SK-MEL-5 (cell line): ENCODE measurements around the gene KIAA0753. TPM values are rescaled to one million over a fixed set of nuclear protein-coding genes. Genes with fewer than 3 reads are reported as not detected.

Source experiments
- DNase-seq: peaks from one replicate; pipeline ENCODE4 v3.0.0-alpha.2; 2016; ENCODE audit warnings: low read depth, low spot score
- in situ Hi-C: cut with HindIII; loops from 2 replicates; pipeline ENCODE4 v1.10.0; 2016; ENCODE audit warnings: low sequenced_read_pairs, high pct_unique_total_duplicates, low pct_unique_long_range_greater_than_20kb
- total RNA-seq: library from RNA; depleted of rRNA; stranded (reverse); fragments of >200 nt; shearing (Covaris generic); gene quantifications from 2 replicates; pipeline ENCODE4 v1.2.3, GENCODE V29; 2014

KIAA0753 gene
- total RNA-seq, 1 experiment from 2014 or later, result 14.9 TPM

DNA sequence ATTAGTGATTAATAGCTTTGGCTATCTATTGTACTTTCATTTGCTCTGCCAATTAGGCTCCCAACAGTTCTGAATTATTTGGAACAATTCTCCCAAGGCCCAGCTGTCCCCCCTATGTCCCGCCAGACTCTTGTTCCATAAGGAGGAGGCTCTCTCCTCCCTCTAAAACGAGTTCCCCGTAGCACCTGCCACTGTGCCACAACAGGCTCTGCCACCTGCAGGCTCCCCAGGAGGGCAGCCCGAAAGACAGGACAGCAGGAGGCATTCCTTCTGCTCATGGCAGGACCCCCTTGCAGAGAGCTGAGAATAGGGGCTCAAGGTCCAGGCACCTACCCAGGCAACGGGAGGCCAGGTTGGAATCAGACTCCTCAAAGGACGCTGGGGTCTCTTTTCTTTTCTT lies 93.2 kb downstream of the KIAA0753 start:
- in situ Hi-C loops, result no loop called here
- no peak for DNase-seq

DNA sequence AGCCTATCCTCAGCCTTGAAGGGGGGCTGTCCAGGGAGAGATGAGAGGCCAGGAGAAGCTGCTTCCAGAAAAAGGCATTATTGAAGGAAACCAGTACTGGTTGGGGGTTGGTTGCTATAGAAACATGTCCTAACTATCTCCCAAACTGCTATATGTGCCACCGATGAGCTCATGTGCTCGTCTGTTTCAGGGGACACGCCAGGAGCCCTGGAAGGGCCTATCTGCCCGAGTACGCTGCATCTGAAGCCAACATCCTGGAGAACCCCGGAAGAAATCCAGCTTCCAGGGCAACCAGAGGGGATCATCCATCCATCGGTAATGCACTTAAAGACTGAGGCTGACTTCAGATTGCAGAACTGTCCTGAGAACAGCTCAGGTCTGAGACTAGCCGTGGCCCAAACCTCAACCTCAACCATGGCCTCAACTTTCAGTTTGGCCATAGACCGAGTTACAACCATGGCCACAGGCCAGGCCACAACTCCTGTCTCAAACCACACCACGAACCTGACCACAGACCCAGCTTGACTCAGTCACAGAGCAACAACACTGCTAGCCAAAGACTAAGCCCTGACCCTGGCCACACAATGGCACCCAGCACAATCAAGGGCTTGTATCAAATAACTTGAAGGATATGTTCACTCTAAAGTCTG lies 94.3 kb downstream of the KIAA0753 start:
- no peak for DNase-seq
- in situ Hi-C loops, result no loop called here

DNA sequence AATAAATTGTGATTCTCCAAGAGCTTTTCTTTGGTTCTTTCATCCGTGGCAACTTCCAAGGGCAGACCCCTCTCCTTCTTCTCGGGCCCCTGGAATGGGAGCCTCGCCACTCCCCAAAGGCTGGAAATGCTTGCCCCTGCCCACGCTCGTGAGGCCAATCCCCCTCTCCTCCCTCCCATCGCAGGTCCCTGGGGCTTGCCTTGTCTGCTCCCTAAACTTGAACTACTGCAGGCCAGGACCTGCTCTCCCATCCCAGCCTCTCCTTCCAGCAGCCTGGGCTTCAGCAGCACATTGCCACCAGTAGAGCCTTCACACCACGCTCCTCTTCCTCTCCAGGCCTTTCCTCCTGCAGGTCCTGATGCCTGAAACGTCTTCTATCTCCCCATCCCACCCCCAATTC lies 95.2 kb downstream of the KIAA0753 start:
- in situ Hi-C loops, result no loop called here

DNA sequence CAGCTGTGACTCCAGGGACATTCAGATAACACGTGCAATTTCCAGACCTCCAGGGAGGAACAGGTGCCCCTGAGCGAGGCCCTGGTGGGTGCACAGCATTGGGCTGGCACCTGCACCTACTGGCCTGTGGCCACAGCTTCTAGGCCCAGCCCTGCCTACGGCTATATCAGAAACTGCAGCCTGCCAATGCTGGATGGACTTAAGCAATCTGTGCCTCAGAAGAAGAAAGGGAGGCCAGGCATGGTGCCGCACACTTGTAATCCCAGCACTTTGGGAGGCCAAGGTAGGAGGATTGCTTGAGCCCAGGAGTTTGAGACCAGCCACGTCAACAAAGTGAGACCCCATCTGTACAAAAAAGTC lies 96.5 kb downstream of the KIAA0753 start:
- in situ Hi-C loops, result no loop called here
- DNase-seq, result no peak

More for the DNA sequence above, 95.2 kb downstream of the KIAA0753 start:
- no peak for DNase-seq

DNA sequence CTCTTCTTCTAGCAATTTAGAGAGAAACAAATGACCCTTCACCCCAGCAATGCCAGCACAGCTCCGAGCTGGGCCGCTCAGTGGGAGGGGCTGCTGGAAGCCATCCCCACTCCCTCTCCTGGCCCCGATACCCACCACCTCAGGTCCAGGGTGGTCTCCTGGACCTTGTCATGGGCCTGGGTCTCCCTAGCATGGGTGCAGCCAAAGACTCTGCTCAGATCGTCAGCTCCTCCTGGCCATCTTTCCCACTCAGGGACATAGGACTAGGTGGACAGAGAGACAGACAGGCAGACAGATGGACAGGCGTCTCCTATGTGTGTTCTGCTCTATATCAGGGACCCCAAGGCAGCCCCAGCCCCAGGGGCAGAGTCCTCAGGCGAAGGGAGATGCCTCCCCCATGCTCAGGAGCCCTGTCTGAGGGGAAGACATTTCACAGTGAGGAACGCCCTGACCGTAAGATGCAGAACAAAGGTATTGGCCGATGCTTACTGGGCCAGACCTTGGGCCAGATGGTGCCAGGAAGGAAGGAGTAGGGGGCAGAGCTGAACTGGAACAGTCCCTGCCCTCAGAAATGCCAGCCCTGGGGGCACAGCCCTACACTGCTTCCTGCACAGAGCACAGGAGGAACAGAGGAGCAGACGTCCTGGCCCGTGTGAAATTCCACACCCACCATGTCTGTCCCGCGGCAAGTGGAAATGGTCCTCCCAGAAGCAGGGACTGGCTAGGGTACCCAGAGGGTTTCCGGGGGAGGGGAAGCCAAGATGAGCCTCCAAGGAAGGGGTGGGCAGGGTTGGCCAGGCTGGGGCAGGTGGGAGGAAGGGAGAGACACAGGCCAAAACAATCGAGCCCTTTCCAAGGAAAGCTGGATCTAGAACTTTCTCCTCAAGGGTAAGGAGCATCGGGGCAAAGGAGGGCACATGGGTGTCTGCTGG lies 97.2 kb downstream of the KIAA0753 start:
- in situ Hi-C loops, result no loop called here
- DNase-seq, result no peak

DNA sequence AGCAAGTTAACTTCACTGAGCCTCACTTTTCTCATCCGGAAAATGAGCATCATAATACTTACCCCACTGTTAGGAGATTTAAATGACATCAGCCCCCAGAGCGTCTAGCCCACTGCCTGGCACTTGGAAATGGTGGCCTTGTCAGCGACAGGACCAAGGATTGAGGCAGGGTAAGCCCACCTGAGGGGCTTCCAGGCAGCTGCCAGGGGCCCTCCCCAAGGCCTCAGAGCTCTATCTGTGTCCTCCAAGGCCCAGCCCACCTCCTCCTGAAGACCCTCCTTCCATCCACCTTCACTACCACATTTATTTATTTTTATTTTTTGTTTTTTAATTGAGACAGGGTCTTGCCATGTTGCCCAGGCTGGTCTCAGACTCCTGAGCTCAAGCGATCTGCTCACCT lies 97.9 kb downstream of the KIAA0753 start:
- in situ Hi-C loops, result no loop called here
- no peak for DNase-seq

DNA sequence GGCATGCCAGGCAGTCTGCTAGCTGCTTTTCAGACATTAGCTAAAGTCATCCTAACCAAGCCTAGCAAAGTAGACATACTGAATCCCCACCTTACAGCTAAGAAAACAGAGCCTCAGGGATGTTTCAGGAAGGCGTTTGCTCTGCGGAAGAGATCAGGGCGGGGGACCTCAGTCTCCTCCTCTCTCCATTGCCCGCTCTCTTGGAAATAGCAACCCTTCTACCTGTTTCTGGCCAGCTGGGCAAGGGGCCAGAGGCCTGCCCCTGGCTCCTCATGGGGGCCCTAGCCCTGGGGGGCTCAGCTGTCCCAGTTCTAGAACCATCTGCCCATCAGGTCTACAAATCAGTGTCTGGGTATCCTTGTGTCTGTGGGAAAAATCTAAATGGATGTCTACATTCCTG lies 98.6 kb downstream of the KIAA0753 start:
- in situ Hi-C loops, result no loop called here
- DNase-seq, result no peak

DNA sequence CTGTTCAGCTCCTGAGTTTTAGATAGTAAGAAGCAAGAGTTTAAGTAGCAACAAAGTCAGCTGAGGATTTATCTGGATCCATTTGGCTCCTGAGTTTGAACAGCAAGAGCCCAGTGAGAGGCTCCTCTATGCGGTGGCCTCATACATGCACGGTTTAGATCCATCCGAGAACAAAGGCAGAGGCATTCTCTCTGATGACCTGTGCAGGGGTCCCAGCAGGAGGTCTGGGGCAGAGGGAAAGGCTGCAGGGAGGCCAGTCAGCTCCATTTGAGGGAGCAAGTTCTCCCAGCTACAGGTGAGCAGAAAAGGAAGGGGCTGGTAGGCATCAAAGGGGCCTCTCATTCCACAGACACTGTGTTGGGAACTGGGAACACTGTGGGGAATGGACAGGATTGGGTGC lies 100.6 kb downstream of the KIAA0753 start:
- in situ Hi-C loops, result no loop called here

DNA sequence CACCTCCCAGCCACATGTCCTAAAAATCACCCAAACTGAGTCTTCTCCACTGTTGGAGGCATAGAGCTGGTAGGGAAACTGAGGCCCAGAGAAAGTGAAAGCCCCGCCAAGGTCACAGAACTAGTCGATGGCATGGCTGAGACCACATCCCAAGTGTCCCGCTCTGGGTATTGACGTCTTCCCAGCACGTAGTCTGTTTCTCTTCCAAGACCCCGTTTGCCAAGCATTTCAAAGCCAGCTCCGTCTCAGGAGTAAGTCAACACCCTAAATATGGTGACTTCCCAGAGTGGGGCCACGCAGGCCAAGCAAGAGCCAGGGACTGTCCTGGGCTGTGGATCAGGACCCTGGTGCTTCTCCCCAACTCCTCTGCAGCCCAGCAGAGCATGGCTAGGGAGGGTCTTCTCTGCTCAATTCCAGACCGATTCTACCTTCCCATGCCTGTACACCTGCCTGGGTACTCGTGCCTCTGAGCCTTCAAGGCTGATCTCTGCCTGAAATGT lies 103.9 kb downstream of the KIAA0753 start:
- DNase-seq, result no peak
- in situ Hi-C loops, result no loop called here

More for the DNA sequence above, 100.6 kb downstream of the KIAA0753 start:
- no peak for DNase-seq

DNA sequence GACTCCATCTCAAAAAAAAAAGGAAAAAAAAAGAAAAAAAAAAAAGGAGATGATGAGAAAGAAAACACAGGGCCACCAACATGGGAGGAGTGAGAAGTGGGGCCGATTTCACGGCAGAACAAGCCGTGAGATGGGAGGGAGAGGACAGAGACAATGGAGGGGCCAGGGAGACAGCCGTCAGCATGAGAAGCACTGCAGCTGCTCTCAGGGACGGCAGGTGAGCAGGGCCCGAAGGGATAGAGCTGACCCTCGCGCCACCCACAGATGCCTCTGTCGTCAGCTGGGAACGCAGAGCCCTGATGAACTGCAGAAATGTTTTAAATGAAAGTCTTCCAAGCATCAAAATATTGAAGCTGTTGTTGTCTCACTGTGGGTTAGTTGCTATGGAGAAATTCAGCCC lies 104.5 kb downstream of the KIAA0753 start:
- no peak for DNase-seq
- in situ Hi-C loops, result no loop called here

DNA sequence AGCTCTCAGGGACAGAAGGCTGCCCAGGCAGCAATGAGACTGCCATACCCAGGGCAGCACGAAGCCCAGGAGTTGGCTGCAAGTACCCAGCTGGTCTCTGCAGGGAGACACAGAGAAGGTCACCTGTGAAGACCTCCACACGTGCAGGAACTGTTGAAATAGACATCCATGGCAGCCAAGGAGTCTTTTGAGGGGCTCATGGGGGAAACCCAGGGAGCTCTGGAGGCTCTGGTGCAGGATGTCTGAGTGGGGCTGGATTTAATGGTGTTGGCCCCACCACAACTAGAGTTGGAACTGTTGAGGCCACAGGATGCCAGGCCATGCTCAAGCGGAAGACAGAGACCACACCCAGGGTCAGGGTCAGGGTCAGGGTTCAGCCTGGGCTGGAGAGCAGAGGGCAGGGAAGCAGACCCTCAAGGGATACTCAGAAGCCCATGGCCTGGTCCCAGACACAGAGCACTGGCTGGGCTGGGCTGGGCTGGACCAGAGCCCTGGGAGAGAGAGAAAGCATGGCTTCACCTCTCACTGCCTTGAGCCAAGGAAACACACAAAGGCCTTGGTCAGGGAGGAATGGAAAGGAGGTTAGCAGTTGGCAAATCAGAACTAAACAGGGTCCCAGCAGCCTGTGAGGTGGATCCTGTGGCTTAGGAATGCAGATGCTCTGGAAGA lies 105.5 kb downstream of the KIAA0753 start:
- DNase-seq, result no peak

DNA sequence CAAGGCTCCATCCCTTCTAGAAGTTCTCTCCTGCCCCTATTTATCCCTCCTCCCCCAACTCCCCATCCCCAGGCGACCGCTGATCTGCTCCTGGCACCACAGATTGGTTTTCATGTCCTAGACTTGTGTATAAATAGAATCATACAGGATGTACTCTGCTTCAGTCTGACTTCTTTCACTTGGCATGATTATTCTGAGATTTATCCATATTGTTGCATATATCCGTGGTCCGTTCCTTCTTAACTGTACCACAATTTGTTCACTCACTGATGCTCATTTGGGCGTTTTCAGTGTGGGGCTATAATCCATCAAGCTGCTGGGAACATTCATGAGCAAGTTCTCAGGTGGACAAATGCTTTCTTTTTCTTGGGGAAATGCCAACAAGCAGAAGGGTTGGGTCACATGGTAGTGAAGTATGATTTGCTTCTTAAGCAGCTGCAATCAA lies 108.0 kb downstream of the KIAA0753 start:
- in situ Hi-C loops, result no loop called here
- DNase-seq, result no peak

More for the DNA sequence above, 105.5 kb downstream of the KIAA0753 start:
- in situ Hi-C loops, result no loop called here

DNA sequence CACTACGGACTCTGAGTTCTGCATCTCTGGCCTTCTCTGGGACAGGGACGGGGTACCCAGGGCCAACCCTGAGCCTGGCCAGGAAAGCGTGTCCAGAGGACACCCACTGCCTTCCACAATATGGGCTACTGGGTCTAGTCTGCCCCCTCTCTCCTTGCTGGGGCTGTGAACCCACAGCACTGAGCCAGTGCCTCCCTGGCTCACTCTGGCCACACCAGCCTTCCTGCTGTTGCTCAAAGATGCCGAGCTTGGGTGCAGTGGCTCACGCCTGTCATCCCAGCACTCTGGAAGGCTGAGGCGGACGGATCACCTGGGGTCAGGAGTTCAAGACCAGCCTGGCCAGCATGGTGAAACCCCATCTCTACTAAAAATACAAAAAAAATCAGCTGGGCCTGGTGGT lies 108.9 kb downstream of the KIAA0753 start:
- in situ Hi-C loops, result no loop called here

DNA sequence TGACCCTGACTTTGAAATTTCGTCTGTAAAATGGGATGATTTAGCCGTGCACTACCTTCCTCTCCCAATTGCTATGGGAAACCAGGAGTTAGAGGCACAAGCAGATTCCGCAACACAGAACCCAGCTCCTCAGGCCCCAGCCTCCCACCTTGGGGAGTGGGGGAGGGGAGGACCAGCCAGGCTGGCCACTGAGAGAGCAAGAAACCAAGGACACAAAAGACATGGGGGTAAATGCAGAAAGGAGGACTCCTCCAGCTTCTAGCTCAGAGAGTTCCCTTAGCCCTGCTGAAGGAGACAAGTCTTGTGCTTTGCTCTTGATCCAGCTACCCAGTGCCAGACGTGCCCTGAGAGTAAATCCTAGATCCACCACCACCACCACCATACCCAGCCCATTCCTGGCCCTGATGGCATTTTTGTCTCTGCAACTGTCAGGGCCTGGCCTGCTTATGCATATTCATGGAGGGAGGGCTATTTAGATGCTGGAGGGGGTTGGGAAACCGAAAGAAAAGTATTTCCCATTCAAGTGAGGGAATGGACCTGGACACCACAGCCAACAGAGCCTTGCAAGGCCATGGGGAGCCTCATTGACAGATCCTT lies 110.1 kb downstream of the KIAA0753 start:
- in situ Hi-C loops, result no loop called here

More for the DNA sequence above, 108.9 kb downstream of the KIAA0753 start:
- no peak for DNase-seq

DNA sequence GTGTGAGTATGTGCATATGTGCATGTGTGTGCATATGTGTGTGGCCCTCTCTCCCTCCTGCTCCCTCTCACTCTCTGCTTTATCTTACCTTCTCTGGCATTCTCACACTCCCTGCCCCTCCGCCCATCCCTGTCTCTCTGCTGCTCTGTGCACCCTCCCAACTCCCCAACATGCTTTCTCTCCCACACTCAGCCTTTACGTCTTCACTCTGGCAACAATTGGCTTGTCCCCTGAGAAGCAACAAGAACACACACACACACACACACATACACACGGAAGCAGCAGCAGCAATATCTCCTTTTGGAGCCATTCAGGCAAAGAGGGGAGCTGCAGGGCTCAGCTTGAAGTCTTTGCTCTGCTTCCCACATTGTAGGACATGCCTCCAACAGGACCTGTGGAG lies 112.0 kb downstream of the KIAA0753 start:
- no peak for DNase-seq
- in situ Hi-C loops, result no loop called here

More for the DNA sequence above, 110.1 kb downstream of the KIAA0753 start:
- DNase-seq, result no peak
